Right ventricle myocardium inferior (tissue), 1 donor: ENCODE results near the gene CHEK2. TPM values are rescaled to one million over a fixed set of nuclear protein-coding genes. Genes with fewer than 3 reads are reported as not detected.
"Not testable (repeated sequence)": the region's sequence is repeated elsewhere in the genome, so short reads cannot be mapped to it uniquely, and the experiment has no call there.

Experiments
- ATAC-seq: fragments of 200-7000 bp; cut with Tn5 transposase; one replicate; pipeline ENCODE4 v1.9.1; 2020; ENCODE audit warnings: mild to moderate bottlenecking, moderate library complexity
- DNase-seq: peaks from one replicate; pipeline ENCODE4 v3.0.0; 2021; ENCODE audit errors: missing footprints
- intact Hi-C: fragments of 100-400 bp; cut with DNase I; formaldehyde crosslinking; loops from one replicate; pipeline ENCODE4 v1.11.0; 2022
- total RNA-seq: library from RNA; stranded (reverse); fragmentation: NEBNext Ultra II Directional; extraction: Animal tissue kit (Norgen Biotek cat#: 25700); gene quantifications from one replicate; pipeline ENCODE4 v1.2.1, GENCODE V29; 2021
- donor health status: DM: no; HTN: yes; CAD: no; lungs with severe emphysema.

The CHEK2 gene
- total RNA-seq, 1 donor from 2014 or later: 1.9 TPM

GRCh38 chr22:28710107-28710506 lies 31.5 kb downstream of the CHEK2 start:
- intact Hi-C loops: no loop called here
- DNase-seq (no peak), ATAC-seq (no peak)

- ATAC-seq (no peak), DNase-seq (no peak)
- intact Hi-C loops: no loop called here
Measured at GRCh38 chr22:28706845-28707244, 34.8 kb downstream of the CHEK2 start.

DNA sequence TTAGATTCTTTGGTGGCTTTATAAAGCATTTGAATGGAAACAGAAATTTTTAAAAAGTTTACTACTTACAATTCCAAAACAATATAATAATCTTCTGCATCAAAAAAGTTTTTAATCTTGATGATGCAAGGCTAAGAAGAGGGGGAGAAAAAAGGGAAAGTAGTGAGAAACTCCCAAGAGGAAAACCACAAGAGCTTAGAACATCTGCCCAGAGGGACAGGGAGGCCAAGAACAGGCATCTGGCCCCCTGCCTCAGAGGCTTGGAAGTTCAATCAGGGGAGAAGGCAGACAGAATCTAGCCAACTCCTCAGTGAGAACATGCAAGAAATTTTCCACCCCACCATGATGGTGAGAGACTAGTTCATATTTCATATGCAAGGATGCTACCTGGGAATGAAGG lies 38.2 kb downstream of the CHEK2 start:
- intact Hi-C loops: no loop called here
- ATAC-seq (no peak), DNase-seq (no peak)

DNA sequence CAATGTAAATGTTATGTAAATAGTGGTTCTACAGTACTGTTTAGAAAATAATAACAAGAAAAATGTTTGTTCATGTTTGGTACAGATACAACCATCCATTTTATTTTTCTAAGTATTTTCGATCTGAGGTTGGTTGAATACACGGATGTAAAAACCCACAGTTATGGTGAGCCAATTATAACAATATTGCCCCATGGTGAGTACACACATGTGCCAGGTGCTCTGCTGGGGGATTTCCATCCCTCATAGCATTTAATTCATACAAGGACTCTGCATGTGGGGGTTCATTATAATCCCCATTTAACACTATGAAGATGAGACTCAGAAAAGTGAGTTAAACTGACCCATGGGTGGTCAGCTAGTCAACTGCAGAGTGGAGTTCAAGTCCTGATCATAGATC lies 38.7 kb downstream of the CHEK2 start:
- DNase-seq (no peak), ATAC-seq (no peak)
- intact Hi-C loops: no loop called here

DNA sequence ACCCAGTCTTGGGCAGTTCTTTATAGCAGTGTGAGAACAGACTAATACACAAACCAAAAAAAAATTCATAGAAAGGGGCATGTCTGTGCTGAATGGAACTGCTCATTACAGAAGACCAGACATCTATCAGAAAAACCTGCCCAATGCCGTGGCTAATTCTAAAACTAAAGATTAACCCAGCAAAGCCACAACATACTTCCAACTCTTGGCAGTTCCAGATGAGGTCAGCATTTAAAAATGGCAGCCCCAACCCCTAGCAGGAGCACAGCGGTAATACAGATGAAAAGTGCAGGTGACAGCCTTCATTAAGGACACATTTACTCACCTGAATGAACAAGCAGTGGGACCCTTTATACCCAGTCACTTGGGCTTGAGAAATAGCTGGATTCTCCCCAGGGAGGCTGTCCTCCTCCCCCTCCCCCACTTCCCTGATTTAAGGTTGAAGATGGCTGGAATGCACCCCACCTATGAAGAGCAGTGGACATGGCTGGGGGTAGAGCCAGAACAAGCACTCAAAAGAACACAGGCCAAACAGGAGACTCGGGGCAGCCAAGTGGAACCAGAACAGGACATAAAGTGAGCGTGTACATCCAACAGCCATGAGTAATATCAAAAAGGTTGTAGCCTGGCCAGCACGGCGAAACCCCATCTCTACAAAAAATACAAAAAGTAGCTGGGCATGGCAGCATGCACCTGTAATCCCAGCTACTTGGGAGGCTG lies 48.4 kb downstream of the CHEK2 start:
- DNase-seq: not testable (repeated sequence)

DNA sequence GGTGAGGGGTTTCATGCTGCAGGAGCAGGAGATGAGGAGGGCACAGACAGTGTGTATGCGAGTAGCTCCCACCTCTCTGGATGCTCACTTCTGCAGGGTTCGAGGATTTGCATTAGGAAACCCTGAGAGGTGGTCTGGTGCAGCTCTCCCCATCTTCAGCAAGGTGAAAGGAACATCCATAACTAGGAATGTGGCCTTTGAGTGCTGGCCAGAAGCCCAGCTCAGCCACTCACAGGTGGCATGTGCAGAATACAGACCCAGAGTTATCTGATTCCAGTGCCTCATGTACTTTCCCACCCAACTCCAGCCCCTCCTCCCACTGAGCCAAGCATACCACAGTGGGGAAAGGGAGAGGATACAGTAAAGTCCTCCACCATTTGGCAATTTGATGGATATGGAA lies 51.8 kb downstream of the CHEK2 start:
- intact Hi-C loops, DNase-seq: not testable (repeated sequence)

More for the DNA sequence above, 48.4 kb downstream of the CHEK2 start:
- intact Hi-C loops, ATAC-seq: not testable (repeated sequence)

GRCh38 chr22:28682966-28683365 lies 58.7 kb downstream of the CHEK2 start:
- intact Hi-C loops, DNase-seq, ATAC-seq: not testable (repeated sequence)

More for the DNA sequence above, 51.8 kb downstream of the CHEK2 start:
- ATAC-seq: not testable (repeated sequence)

DNA sequence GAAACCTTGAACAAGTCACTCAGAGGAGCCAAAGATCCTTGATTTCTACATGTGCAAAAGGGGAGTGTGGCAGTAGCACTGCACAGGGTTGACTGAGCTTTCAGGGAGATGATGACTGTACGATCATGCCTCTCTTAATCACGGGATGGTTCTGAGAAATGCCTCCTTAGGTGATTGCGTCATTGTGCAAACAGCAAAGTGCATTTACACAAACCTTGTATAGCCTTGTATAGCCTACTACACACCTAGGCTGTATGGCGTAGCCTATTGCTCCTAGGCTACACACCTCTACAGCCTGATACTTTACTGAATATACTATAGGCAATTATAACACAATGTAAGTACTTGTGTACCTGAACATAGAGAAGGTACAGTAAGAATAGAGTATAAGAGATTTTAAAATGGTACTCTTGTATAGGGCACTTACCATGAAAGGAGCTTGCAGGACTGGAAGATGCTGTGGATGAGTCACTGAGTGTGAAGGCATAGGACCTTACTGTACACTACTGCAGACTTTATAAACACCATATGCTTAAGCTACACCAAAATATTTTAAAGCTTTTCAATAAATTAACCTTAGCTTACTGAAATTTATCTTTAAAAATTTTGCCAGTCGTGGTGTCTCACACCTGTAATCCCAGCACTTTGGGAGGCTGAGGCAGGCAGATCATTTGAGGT lies 60.7 kb downstream of the CHEK2 start:
- not testable (repeated sequence) for DNase-seq, ATAC-seq
- intact Hi-C loops: loop anchor here (2.0 kb wide), 1 partner anchor 62 kb away; the partner anchor contains the start of gene HSCB

- peak; percentile 62 for ATAC-seq
- peak; percentile 90 for DNase-seq
- intact Hi-C loops: loop anchor here (2.0 kb wide), 1 partner anchor 63 kb away; the partner anchor contains the start of gene HSCB
Measured at GRCh38 chr22:28679611-28680287, 61.9 kb downstream of the CHEK2 start, which contains the start of gene TTC28. TTC28 (minus strand) TSS chr22:28679840; CDS start chr22:28679723, 117 bp downstream.

GRCh38 chr22:28678778-28679610 lies 62.6 kb downstream of the CHEK2 start:
- ATAC-seq, intact Hi-C loops, DNase-seq: not testable (repeated sequence)

- ATAC-seq, intact Hi-C loops, DNase-seq: not testable (repeated sequence)
Measured at GRCh38 chr22:28678170-28678569, 63.5 kb downstream of the CHEK2 start.

DNA sequence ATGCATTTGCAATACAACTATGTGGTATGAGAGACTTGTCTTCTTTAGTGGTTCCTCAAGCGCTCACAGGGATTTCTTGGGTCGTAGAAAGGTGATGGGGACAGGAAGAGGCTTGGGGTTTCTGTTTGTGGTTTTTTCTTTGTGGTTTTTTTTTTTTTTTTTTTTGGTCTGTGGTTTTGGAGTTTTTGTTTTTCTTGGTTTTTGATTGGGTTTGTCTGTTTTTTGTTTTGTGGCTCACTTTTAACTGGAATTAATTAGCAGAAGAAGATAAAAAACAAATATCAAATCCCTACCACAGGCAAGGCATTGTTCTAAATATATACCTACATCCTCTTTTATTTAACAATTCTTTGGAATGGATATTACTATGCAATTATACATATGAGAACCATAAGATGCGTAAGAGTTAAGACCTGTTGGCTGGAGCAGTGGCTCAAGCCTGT lies 67.5 kb downstream of the CHEK2 start:
- intact Hi-C loops: no loop called here
- no peak for ATAC-seq
- DNase-seq: no peak

DNA sequence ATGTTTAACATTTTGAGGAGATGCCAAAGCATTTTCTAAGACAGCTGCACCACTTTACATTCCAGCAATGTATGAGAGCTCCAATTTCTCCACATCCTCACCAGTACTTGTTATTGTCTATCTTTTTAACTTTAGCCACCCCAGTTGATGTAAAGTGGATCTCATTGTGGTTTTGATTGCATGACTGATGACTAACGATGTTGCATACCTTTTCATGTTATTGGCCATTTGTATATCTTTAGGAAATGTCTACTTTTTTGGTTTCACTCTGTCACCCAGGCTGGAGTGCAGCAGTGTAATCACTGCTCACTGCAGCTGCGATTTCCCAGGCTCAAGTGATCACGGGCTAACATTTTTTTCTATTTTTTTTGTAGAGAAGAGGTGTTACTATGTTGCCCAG lies 70.9 kb downstream of the CHEK2 start:
- DNase-seq (no peak), ATAC-seq (no peak)
- intact Hi-C loops: no loop called here

DNA sequence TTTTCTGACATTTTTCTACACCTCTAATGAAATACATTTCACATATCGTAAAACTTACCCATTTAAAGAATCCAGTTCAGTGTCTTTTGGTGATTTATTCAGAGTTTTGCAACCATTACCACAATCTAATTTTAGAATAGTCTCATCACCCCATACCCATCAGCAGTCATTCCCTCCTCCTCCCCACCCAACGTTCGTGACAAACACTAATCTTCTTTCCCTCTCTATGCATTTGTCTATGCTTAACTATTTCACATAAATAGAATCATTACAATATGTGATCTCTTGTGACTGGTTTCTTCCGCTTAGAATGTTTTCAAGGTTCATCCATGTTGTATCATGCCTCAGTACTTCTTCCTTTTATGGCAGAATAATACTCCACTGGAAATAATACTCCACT lies 71.5 kb downstream of the CHEK2 start:
- DNase-seq (no peak), ATAC-seq (no peak)
- intact Hi-C loops: no loop called here

DNA sequence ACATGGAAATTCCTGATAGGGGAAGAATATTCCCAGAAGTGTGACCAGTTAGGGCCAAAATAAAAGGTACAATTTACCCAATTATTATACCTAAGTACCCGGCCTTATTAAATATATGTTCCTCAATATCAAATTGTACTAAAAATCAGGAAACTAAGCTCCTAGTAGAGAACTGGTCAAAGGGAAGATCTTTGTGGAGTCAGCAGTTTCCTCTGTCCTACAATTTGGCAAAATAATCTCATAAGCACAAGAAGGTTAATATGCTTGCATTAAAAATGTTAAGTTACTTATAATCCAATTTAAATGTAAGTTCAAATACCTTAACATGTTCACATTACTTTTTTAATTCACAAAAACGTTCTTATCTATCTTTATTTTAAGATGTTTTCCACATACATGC lies 72.2 kb downstream of the CHEK2 start:
- ATAC-seq (no peak), DNase-seq (no peak)
- intact Hi-C loops: no loop called here

GRCh38 chr22:28663569-28663942 lies 78.1 kb downstream of the CHEK2 start:
- ATAC-seq, DNase-seq, intact Hi-C loops: not testable (repeated sequence)

GRCh38 chr22:28658448-28658847 lies 83.2 kb downstream of the CHEK2 start:
- ATAC-seq (no peak), DNase-seq (no peak)
- intact Hi-C loops: no loop called here

GRCh38 chr22:28656181-28656580 lies 85.4 kb downstream of the CHEK2 start:
- ATAC-seq (no peak), DNase-seq (no peak)
- intact Hi-C loops: no loop called here
